SK-N-SH (cell line): Measurements from ENCODE around the gene TMEM218. TPM values are rescaled to one million over a fixed set of nuclear protein-coding genes. Genes with fewer than 3 reads are reported as not detected.

Source experiments
- CTCF ChIA-PET: fragments of 300-600, 350-600 bp; formaldehyde crosslinking; extraction: SDS; loops from one replicate; lab custom pipeline; 2021; lab: Yijun Ruan, JAX
- POLR2A ChIA-PET: fragments of 350-600 bp; sonication (Branson Sonifier 250); formaldehyde crosslinking; extraction: SDS; loops from one replicate; lab custom pipeline; 2020; ENCODE audit warnings: antibody characterized with exemption, inconsistent platforms; lab: Yijun Ruan, JAX
- DNase-seq: peaks from one replicate; pipeline ENCODE4 v3.0.0; 2012
- H2AFZ ChIP-seq: fragments of 200-600 bp; sonication (generic); 2 replicates; pipeline ENCODE4 v1.8.1; 2016; ENCODE audit warnings: antibody characterized with exemption, mild to moderate bottlenecking, low read depth
- H3F3A ChIP-seq: fragments of 200-600 bp; sonication (generic); replicated peaks from 2 replicates; pipeline ENCODE3; 2016; ENCODE audit warnings: antibody characterized with exemption, mild to moderate bottlenecking; ENCODE audit not compliant: insufficient read depth
- H3K27ac ChIP-seq, 2 experiments: fragments of 200-500 bp in 1 of 2; fragments of 200-600 bp in 1 of 2; sonication (Bioruptor generic) in 1 of 2; sonication (generic), shearing (Covaris generic) in 1 of 2; 2 replicates each; pipeline versions ENCODE4 v1.5.1 to v1.6.1; 2014 to 2016; ENCODE audit warnings: low read depth in 2 of 2, inconsistent platforms in 1 of 2, low read length in 1 of 2, mild to moderate bottlenecking in 1 of 2, mixed read lengths in 1 of 2
- H3K27me3 ChIP-seq: fragments of 200-600 bp; sonication (generic), shearing (Covaris generic); 2 replicates; pipeline ENCODE4 v1.6.1; 2016; ENCODE audit warnings: mixed run types; ENCODE audit not compliant: insufficient read depth
- H3K36me3 ChIP-seq, 2 experiments: fragments of 200-500 bp in 1 of 2; fragments of 200-600 bp in 1 of 2; sonication (Bioruptor generic) in 1 of 2; sonication (generic) in 1 of 2; replicated peaks in 1 of 2; 2 replicates each; pipeline versions ENCODE3 to v1.5.1; 2014 to 2016; ENCODE audit warnings: low read length in 1 of 2, mild to moderate bottlenecking in 1 of 2; ENCODE audit not compliant: insufficient read depth in 2 of 2, control insufficient read depth in 1 of 2
- H3K4me1 ChIP-seq, 2 experiments: fragments of 200-500 bp in 1 of 2; fragments of 200-600 bp in 1 of 2; sonication (Bioruptor generic) in 1 of 2; sonication (generic), shearing (Covaris generic) in 1 of 2; 2 replicates each; pipeline versions ENCODE4 v1.5.1 to v1.6.1; 2014 to 2016; ENCODE audit warnings: low read depth in 1 of 2, low read length in 1 of 2, mixed run types in 1 of 2; ENCODE audit not compliant: insufficient read depth in 2 of 2, control insufficient read depth in 1 of 2
- H3K4me2 ChIP-seq: fragments of 200-600 bp; sonication (generic), shearing (Covaris generic); 2 replicates; pipeline ENCODE4 v1.6.1; 2017; ENCODE audit warnings: mixed run types
- H3K4me3 ChIP-seq, 2 experiments: fragments of 200-500 bp in 1 of 2; fragments of 200-600 bp in 1 of 2; sonication (Bioruptor generic) in 1 of 2; sonication (generic), shearing (Covaris generic) in 1 of 2; 2 replicates each; pipeline versions ENCODE4 v1.5.1 to v1.8.1; 2014 to 2016; ENCODE audit warnings: low read depth in 2 of 2, inconsistent platforms in 1 of 2, low read length in 1 of 2, mild to moderate bottlenecking in 1 of 2, mixed read lengths in 1 of 2, moderate library complexity in 1 of 2
- H3K79me2 ChIP-seq: fragments of 200-600 bp; sonication (generic); 2 replicates; pipeline ENCODE4 v1.8.1; 2017; ENCODE audit warnings: mild to moderate bottlenecking; ENCODE audit not compliant: insufficient read depth
- H3K9ac ChIP-seq: fragments of 200-600 bp; sonication (generic); 2 replicates; pipeline ENCODE4 v1.6.1; 2017; ENCODE audit warnings: mixed run types
- H3K9me2 ChIP-seq: fragments of 200-600 bp; sonication (generic); 2 replicates; pipeline ENCODE4 v1.6.1; 2017; ENCODE audit warnings: mixed run types
- H3K9me3 ChIP-seq: fragments of 200-600 bp; sonication (generic); 2 replicates; pipeline ENCODE4 v1.6.1; 2017; ENCODE audit warnings: mixed run types, mild to moderate bottlenecking, moderate library complexity
- H4K20me1 ChIP-seq: fragments of 200-600 bp; sonication (generic); 2 replicates; pipeline ENCODE4 v1.6.1; 2017; ENCODE audit warnings: mild to moderate bottlenecking, mixed run types; ENCODE audit not compliant: insufficient read depth
- ELF1 ChIP-seq: IDR thresholded peaks from 2 replicates; pipeline ENCODE4 v1.4.0; 2012
- EP300 ChIP-seq, 2 experiments: IDR thresholded peaks; 2 replicates each; pipeline versions ENCODE4 v1.4.0 to v1.6.1; 2012; ENCODE audit warnings: borderline replicate concordance in 1 of 2, low read depth in 1 of 2, low read length in 1 of 2
- FOXJ3 ChIP-seq: sonication (generic); formaldehyde crosslinking; IDR thresholded peaks from 2 replicates; pipeline ENCODE4 v1.5.1; 2020; ENCODE audit warnings: mild to moderate bottlenecking, missing genetic modification reagents
- FOXM1 ChIP-seq: IDR thresholded peaks from 2 replicates; pipeline ENCODE4 v1.4.0; 2012; ENCODE audit warnings: low read depth, mild to moderate bottlenecking
- GABPA ChIP-seq: IDR thresholded peaks from 2 replicates; pipeline ENCODE4 v1.4.0; 2012; ENCODE audit warnings: low read depth, mild to moderate bottlenecking
- GATA2 ChIP-seq: sonication (generic); formaldehyde crosslinking; IDR thresholded peaks from 2 replicates; pipeline ENCODE4 v1.5.0; 2020; ENCODE audit warnings: mild to moderate bottlenecking, missing genetic modification reagents
- IRF3 ChIP-seq: fragments of 150-350 bp; IDR thresholded peaks from 2 replicates; pipeline ENCODE4 v1.6.1; 2016; ENCODE audit warnings: mild to moderate bottlenecking, low read depth, low read length
- JUND ChIP-seq: IDR thresholded peaks from 2 replicates; pipeline ENCODE4 v1.4.0; 2012
- MEF2A ChIP-seq: IDR thresholded peaks from 2 replicates; pipeline ENCODE4 v1.4.0; 2012; ENCODE audit warnings: low read depth, borderline replicate concordance
- NFIC ChIP-seq: IDR thresholded peaks from 2 replicates; pipeline ENCODE4 v1.4.0; 2012; ENCODE audit warnings: borderline replicate concordance
- REST ChIP-seq: IDR thresholded peaks from 2 replicates; pipeline ENCODE4 v1.6.1; 2012; ENCODE audit warnings: mild to moderate bottlenecking, low read depth, low read length, moderate library complexity
- SMC3 ChIP-seq: IDR thresholded peaks from 2 replicates; pipeline ENCODE4 v1.6.1; 2012; ENCODE audit warnings: low read depth, low read length, improper control_type of control experiment
- TEAD4 ChIP-seq: IDR thresholded peaks from 2 replicates; pipeline ENCODE4 v1.4.0; 2012; ENCODE audit warnings: mild to moderate bottlenecking, borderline replicate concordance; ENCODE audit not compliant: insufficient read depth
- USF2 ChIP-seq: fragments of 150-350 bp; IDR thresholded peaks from 2 replicates; pipeline ENCODE4 v1.6.1; 2017; ENCODE audit warnings: antibody characterized with exemption, low read length, low read depth, borderline replicate concordance
- YY1 ChIP-seq: IDR thresholded peaks from 2 replicates; pipeline ENCODE4 v1.4.0; 2012; ENCODE audit warnings: low read depth, mild to moderate bottlenecking
- WGBS: methylation state at CpG from one replicate; pipeline ENCODE4 v1.1.6; 2017; ENCODE audit warnings: low lambda C conversion rate; 5-methylcytosine and 5-hydroxymethylcytosine counted together
- polyA plus RNA-seq, 3 experiments: library from polyadenylated mRNA; depleted of rRNA; stranded (reverse); fragments of >200 nt; gene quantifications; 2 replicates each; pipeline ENCODE4 v1.2.3, GENCODE V29; 2012
- TF ChIP-seq, protein P1 (sequence below): IDR thresholded peaks from 2 replicates; pipeline ENCODE4 v1.4.0; 2012; ENCODE audit warnings: low read depth
- TF ChIP-seq, protein P2 (sequence below): fragments of 200-600 bp; sonication (generic); IDR thresholded peaks from 2 replicates; pipeline ENCODE4 v1.6.1; 2017; ENCODE audit warnings: antibody characterized with exemption, mild to moderate bottlenecking, moderate library complexity
- TF ChIP-seq, protein P3 (sequence below): IDR thresholded peaks from 2 replicates; pipeline ENCODE4 v1.4.0; 2012; ENCODE audit warnings: low read depth, borderline replicate concordance

Gene TMEM218
- polyA plus RNA-seq, 1 of the 3 experiments (the other 2 are of a cell fraction), result 36.2 TPM

- POLR2A ChIA-PET, result no interaction called here
- Histone ChIP-seq H3K27ac (no peak overlapping the region), H2AFZ (no peak overlapping the region)
Measured at GRCh38 chr11:125076378-125076945, 35.0 kb downstream of the TMEM218 start.

GRCh38 chr11:125075900-125076317, 35.5 kb downstream of the TMEM218 start:
- ChIA-PET CTCF (interaction anchor here (3.8 to 4.4 kb wide), 2 partner anchors 16 to 66 kb away, joined by 12 to 22 read pairs; no protein-coding TSS in a partner anchor), POLR2A (no interaction called here)
- no peaks in the 10 kb centered on the region for H3K79me2 ChIP-seq
- H3K4me3 ChIP-seq, result no peak overlapping the region
- H3K27me3 ChIP-seq, result no peaks in the 10 kb centered on the region
- H3K9me2 ChIP-seq, result no peaks in the 10 kb centered on the region
- H3K27ac ChIP-seq, result no peak overlapping the region
- H3K36me3 ChIP-seq, result no peaks in the 10 kb centered on the region
- H3K9ac ChIP-seq, result no peak overlapping the region
- no peaks in the 10 kb centered on the region for H3F3A ChIP-seq
- H2AFZ ChIP-seq, result no peak overlapping the region
- H4K20me1 ChIP-seq, result no peaks in the 10 kb centered on the region
- no peak for DNase-seq
- WGBS, result 75% methylated on average over 11 of the region's 11 CpGs
- no peaks in the 10 kb centered on the region for H3K9me3 ChIP-seq
- no peaks in the 10 kb centered on the region; a peak in 1 of 4 replicates for H3K4me1 ChIP-seq
- no peak overlapping the region for H3K4me2 ChIP-seq
- TF ChIP-seq TEAD4 (no peak), GABPA (no peak), GATA2 (CRISPR knock-in tag) (no peak), USF2 (no peak), FOXJ3 (no peak), JUND (no peak), YY1 (no peak), ELF1 (no peak), MEF2A (no peak), FOXM1 (no peak), NFIC (no peak), REST (no peak), EP300 (IDR thresholded peaks at IDR 0.05; ENCODE audit: borderline replicate concordance in 1 of 2, low read depth in 1 of 2, low read length in 1 of 2) (no peak), IRF3 (no peak)
- TF ChIP-seq, protein P1, sequence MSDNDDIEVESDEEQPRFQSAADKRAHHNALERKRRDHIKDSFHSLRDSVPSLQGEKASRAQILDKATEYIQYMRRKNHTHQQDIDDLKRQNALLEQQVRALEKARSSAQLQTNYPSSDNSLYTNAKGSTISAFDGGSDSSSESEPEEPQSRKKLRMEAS, result no peak
- TF ChIP-seq, protein P2, sequence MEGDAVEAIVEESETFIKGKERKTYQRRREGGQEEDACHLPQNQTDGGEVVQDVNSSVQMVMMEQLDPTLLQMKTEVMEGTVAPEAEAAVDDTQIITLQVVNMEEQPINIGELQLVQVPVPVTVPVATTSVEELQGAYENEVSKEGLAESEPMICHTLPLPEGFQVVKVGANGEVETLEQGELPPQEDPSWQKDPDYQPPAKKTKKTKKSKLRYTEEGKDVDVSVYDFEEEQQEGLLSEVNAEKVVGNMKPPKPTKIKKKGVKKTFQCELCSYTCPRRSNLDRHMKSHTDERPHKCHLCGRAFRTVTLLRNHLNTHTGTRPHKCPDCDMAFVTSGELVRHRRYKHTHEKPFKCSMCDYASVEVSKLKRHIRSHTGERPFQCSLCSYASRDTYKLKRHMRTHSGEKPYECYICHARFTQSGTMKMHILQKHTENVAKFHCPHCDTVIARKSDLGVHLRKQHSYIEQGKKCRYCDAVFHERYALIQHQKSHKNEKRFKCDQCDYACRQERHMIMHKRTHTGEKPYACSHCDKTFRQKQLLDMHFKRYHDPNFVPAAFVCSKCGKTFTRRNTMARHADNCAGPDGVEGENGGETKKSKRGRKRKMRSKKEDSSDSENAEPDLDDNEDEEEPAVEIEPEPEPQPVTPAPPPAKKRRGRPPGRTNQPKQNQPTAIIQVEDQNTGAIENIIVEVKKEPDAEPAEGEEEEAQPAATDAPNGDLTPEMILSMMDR, result no peak
- TF ChIP-seq, protein P3, sequence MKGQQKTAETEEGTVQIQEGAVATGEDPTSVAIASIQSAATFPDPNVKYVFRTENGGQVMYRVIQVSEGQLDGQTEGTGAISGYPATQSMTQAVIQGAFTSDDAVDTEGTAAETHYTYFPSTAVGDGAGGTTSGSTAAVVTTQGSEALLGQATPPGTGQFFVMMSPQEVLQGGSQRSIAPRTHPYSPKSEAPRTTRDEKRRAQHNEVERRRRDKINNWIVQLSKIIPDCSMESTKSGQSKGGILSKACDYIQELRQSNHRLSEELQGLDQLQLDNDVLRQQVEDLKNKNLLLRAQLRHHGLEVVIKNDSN, result no peak

More at GRCh38 chr11:125076378-125076945, 35.0 kb downstream of the TMEM218 start:
- no peak overlapping the region for H3K4me3 ChIP-seq
- H3K9me3 ChIP-seq, result no peaks in the 10 kb centered on the region
- H3K36me3 ChIP-seq, result no peaks in the 10 kb centered on the region
- H3K9ac ChIP-seq, result no peak overlapping the region
- WGBS, result 78% methylated on average over 14 of the region's 14 CpGs
- H3K4me2 ChIP-seq, result no peak overlapping the region
- no peaks in the 10 kb centered on the region for H3K79me2 ChIP-seq
- DNase-seq, result no peak
- no peaks in the 10 kb centered on the region; a peak in 1 of 4 replicates for H3K4me1 ChIP-seq
- CTCF ChIA-PET, result interaction anchor here (1.2 to 4.4 kb wide), 4 partner anchors 15 to 431 kb away, joined by 4 to 22 read pairs (median 8); no protein-coding TSS in a partner anchor
- TF ChIP-seq SMC3, result no peak
- no peak for TF ChIP-seq JUND
- TF ChIP-seq, protein P1, result no peak
- H3K27me3 ChIP-seq, result no peaks in the 10 kb centered on the region
- H3K9me2 ChIP-seq, result no peaks in the 10 kb centered on the region
- H3F3A ChIP-seq, result no peaks in the 10 kb centered on the region
- no peaks in the 10 kb centered on the region for H4K20me1 ChIP-seq
